Measurements from ENCODE around the gene SOX3.

DNA sequence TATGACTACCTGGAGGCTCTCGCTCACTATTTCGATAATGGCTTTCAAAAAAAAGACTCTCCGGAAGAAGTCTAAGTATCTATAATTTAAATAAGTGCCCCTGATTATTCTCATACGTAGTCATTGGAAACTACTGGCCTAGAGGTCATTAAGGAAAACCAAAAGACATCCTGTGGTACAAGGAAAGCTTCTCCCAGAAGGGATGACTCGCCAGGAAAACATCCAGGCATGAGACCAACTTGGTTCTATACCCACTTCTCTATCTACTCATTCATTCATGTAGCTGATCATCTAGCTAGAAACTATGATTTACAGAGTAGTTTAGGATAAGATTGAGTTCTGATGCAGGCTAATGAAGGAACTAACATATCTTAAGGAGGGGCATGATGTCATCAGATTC, 37.7 kb downstream of the SOX3 start:
- TF ChIP-seq, protein P1, sequence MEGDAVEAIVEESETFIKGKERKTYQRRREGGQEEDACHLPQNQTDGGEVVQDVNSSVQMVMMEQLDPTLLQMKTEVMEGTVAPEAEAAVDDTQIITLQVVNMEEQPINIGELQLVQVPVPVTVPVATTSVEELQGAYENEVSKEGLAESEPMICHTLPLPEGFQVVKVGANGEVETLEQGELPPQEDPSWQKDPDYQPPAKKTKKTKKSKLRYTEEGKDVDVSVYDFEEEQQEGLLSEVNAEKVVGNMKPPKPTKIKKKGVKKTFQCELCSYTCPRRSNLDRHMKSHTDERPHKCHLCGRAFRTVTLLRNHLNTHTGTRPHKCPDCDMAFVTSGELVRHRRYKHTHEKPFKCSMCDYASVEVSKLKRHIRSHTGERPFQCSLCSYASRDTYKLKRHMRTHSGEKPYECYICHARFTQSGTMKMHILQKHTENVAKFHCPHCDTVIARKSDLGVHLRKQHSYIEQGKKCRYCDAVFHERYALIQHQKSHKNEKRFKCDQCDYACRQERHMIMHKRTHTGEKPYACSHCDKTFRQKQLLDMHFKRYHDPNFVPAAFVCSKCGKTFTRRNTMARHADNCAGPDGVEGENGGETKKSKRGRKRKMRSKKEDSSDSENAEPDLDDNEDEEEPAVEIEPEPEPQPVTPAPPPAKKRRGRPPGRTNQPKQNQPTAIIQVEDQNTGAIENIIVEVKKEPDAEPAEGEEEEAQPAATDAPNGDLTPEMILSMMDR (conservative IDR thresholded peaks at IDR 0.05; ENCODE audit: low read depth, low read length) = no peak
- no peak for TF ChIP-seq EZH2 (IDR thresholded peaks at IDR 0.05; ENCODE audit: borderline replicate concordance, low read depth, low read length, poor library complexity, severe bottlenecking)
